ENCODE measurements around the gene TNS1. TPM values are rescaled to one million over a fixed set of nuclear protein-coding genes. Genes with fewer than 3 reads are reported as not detected.

Gene TNS1
- total RNA-seq, 2 donors from 2014 or later, result 168 to 174 TPM

DNA sequence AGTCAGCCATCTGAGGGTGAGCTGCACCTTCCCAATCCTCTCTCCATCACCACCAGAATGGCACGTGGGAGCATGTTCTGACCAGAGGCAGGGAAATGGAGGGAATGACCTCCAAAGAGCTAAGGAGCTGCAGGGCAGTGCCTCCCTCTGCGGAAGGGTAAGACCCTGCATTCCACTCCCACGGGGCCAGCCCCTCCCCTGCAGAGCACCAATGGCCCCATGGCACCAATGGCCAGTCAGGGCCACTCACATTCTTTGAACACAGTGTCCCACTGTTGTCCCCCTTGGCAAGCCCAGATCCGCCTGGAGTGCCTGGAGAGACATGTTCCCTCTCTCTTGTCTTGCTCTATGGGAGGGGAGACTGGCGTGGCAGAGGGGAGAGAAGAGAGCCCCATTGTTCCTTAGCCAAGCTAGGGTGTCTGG, 164.4 kb downstream of the TNS1 start:
- peaks cover 10 to 14% of the 10 kb centered on the region in 2 donors for H3K36me3 ChIP-seq (replicated peaks in 1 of 2; ENCODE audit: insufficient read depth in 1 of 2, low read depth in 2 of 2)
- peak overlapping the region in 2 of 4 donors; percentile 53 to 56 for H3K27ac ChIP-seq
- DNase-seq, result no peak
- 62 to 68% methylated on average over 5 of the region's 5 CpGs for WGBS, 2 donors
- TF ChIP-seq POLR2A (IDR thresholded peaks at IDR 0.05), result no peak
- TF ChIP-seq, protein P1, sequence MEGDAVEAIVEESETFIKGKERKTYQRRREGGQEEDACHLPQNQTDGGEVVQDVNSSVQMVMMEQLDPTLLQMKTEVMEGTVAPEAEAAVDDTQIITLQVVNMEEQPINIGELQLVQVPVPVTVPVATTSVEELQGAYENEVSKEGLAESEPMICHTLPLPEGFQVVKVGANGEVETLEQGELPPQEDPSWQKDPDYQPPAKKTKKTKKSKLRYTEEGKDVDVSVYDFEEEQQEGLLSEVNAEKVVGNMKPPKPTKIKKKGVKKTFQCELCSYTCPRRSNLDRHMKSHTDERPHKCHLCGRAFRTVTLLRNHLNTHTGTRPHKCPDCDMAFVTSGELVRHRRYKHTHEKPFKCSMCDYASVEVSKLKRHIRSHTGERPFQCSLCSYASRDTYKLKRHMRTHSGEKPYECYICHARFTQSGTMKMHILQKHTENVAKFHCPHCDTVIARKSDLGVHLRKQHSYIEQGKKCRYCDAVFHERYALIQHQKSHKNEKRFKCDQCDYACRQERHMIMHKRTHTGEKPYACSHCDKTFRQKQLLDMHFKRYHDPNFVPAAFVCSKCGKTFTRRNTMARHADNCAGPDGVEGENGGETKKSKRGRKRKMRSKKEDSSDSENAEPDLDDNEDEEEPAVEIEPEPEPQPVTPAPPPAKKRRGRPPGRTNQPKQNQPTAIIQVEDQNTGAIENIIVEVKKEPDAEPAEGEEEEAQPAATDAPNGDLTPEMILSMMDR (IDR thresholded peaks at IDR 0.05), result no peak
- no peak for ATAC-seq
- no peaks in the 10 kb centered on the region for H3K27me3 ChIP-seq
- H3K9me3 ChIP-seq, result no peaks in the 10 kb centered on the region
- intact Hi-C loops (cut with DNase I), result no loop called here
- peaks cover 22% of the 10 kb centered on the region for H3K4me1 ChIP-seq
- H3K4me3 ChIP-seq, result no peak overlapping the region

DNA sequence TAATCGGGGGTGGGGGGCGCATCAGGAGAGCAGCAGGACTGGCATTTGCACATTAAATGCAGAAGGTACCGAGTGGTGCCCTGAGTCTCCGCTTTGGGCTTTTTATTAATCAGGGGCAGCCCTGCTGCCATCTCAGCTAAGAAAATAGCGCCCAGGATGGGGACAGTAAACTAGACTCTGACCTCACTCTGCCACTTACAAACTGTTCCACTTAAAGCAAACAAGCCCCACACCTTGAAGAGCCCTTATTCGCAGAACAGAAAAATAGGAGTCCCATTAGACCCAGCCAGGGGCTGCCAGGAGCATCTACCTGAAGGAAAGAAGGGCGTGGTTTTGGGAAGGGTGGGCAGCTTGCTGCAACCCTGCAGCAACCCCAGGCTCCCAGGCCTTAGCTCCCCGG, 165.3 kb downstream of the TNS1 start:
- H3K4me3 ChIP-seq, result no peak overlapping the region
- no peak for TF ChIP-seq POLR2A (IDR thresholded peaks at IDR 0.05)
- TF ChIP-seq, protein P1 (IDR thresholded peaks at IDR 0.05), result no peak
- H3K36me3 ChIP-seq (replicated peaks in 1 of 2; ENCODE audit: insufficient read depth in 1 of 2, low read depth in 2 of 2), result peaks cover 10 to 14% of the 10 kb centered on the region in 2 donors
- ATAC-seq (no peak), DNase-seq (no peak)
- no peaks in the 10 kb centered on the region for H3K9me3 ChIP-seq
- 77 to 86% methylated on average over 6 to 8 of the region's 8 CpGs for WGBS, 2 donors
- no peaks in the 10 kb centered on the region for H3K27me3 ChIP-seq
- intact Hi-C loops (cut with DNase I), result no loop called here
- H3K4me1 ChIP-seq, result peaks cover 22% of the 10 kb centered on the region
- H3K27ac ChIP-seq, result peak overlapping the region in 3 of 4 donors; percentile 8 to 56 (median 53)

DNA sequence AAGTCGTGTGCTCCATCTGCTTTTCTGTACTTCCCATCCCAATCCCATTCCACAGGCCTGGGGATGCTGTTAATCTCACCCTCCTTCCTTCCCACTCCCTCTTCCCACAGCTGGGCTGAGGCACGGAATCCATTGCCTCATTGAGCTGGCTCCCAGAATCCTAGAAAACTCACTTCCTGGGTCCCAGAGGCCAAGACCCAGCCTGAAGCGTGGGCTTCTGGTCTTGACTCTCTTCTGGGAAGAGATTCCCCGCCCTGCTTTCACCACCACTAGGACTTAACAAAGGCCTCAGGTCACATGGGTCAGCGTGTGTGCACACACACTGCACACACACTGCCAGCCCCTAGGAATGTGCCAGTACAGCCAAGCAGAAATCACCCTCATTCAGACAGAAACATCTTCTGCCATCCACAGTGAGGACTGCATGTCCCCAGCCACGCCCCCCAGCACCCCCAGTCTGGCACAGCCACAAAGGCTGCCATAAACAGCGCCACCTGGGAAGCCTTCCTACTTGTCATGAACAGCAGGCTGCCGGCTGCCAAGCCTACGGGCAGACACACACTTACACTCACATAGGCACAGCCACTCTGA, 165.8 kb downstream of the TNS1 start:
- Histone ChIP-seq H3K27me3 (no peaks in the 10 kb centered on the region), H3K27ac (peak overlapping the region in 2 of 4 donors; percentile 53 to 56), H3K4me3 (no peak overlapping the region), H3K36me3 (replicated peaks in 1 of 2; ENCODE audit: insufficient read depth in 1 of 2, low read depth in 2 of 2) (peaks cover 10 to 14% of the 10 kb centered on the region in 2 donors), H3K4me1 (peaks cover 21% of the 10 kb centered on the region), H3K9me3 (no peaks in the 10 kb centered on the region)
- ATAC-seq (peak; percentile 33), DNase-seq (peak in 3 of 4 donors; percentile 42 to 60 (median 44))
- intact Hi-C loops (cut with DNase I), result no loop called here
- 73 to 77% methylated on average over 9 of the region's 9 CpGs for WGBS, 2 donors
- TF ChIP-seq POLR2A (IDR thresholded peaks at IDR 0.05), result no peak
- TF ChIP-seq, protein P1 (IDR thresholded peaks at IDR 0.05), result peak in 1 of 7 experiments; percentile 10

DNA sequence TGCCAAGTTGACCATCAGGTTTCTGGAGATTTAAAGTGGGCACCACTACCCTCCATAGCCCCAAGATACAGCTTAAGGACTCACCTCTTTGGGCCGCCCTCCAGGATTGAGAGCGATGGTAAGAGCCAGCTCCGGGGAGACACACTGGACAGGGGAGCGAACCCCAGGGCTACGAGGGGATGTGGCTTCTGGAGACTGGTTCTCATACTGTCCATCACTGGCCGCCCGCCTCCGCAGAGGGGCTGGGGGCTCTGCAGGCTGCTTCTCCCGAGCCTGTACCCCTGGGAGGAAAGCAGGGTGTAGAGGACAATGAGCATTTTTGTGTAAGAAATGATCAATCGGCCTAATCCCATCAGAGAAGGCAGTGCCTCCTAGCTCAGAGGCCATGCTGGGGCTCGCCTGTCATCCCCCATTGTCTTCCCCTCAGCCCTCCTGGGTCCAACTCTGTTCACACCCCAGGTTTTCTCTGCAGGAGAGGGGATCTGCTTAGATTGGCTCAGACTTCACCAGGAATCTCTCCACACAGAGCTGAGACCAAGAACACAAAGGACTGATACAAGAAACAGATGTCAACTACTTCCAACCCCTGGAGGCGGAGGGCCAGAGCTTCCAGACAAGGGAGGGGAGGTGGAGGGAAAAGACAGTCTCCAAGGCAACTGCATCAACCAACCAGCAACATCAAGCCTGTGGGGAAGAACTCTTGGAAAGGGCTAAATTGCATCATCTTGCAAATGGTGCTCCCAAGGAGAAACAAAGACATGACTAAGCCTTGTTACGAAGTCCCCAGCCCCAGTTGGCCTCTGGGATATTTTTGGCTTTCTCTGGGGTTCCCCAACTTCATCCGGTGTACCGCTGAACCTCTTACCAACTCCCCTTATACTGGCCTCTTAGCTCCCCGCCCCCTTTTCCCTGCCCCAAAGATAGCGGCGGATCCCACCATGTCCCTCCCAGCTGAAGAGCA, 166.6 kb downstream of the TNS1 start:
- peaks cover 10 to 14% of the 10 kb centered on the region in 2 donors for H3K36me3 ChIP-seq (replicated peaks in 1 of 2; ENCODE audit: insufficient read depth in 1 of 2, low read depth in 2 of 2)
- H3K27ac ChIP-seq, result peak overlapping the region in 2 of 4 donors; percentile 53 to 56
- peaks cover 16% of the 10 kb centered on the region for H3K4me1 ChIP-seq
- no peaks in the 10 kb centered on the region for H3K9me3 ChIP-seq
- peak in 2 of 4 donors; percentile 33 to 64 for DNase-seq
- no peak for TF ChIP-seq POLR2A (IDR thresholded peaks at IDR 0.05)
- TF ChIP-seq, protein P1 (IDR thresholded peaks at IDR 0.05), result no peak
- peak; percentile 45 for ATAC-seq
- WGBS, 2 donors, result 87 to 93% methylated on average over 16 to 18 of the region's 18 CpGs
- no peak overlapping the region for H3K4me3 ChIP-seq
- H3K27me3 ChIP-seq, result no peaks in the 10 kb centered on the region
- intact Hi-C loops (cut with DNase I), result no loop called here
